22Rv1 (cell line): Measurements from ENCODE around the gene LRRC15.

Source experiments
- H3K27ac ChIP-seq: fragments of 450-650 bp; 2 replicates; pipeline ENCODE4 v1.5.1; 2017
- CTCF ChIP-seq: fragments of 450-650 bp; IDR thresholded peaks from 2 replicates; pipeline ENCODE4 v1.5.1; 2017; ENCODE audit warnings: mild to moderate bottlenecking
- ZFX ChIP-seq: fragments of 450-650 bp; IDR thresholded peaks from 2 replicates; pipeline ENCODE4 v1.6.1; 2017; ENCODE audit warnings: antibody characterized with exemption, borderline replicate concordance

The LRRC15 gene

GRCh38 chr3:194399874-194400411 lies 30.4 kb upstream of the LRRC15 start:
- no peak overlapping the region for H3K27ac ChIP-seq
- TF ChIP-seq ZFX (no peak), CTCF (no peak)

- no peak within 1 kb of the TSS for H3K27ac ChIP-seq
- no peak for TF ChIP-seq ZFX
- TF ChIP-seq CTCF = no peak
Measured at GRCh38 chr3:194399166-194399565, 29.6 kb upstream of the LRRC15 start, which contains the start of gene GP5. TSS of gene GP5 (minus strand) at chr3:194399266. CDS start at chr3:194398282, 984 bp downstream.

GRCh38 chr3:194397757-194398312 lies 28.3 kb upstream of the LRRC15 start:
- no peak overlapping the region for H3K27ac ChIP-seq

GRCh38 chr3:194396859-194397756 lies 27.6 kb upstream of the LRRC15 start:
- TF ChIP-seq ZFX = no peak
- no peak for TF ChIP-seq CTCF
- no peak overlapping the region for H3K27ac ChIP-seq

More at GRCh38 chr3:194397757-194398312, 28.3 kb upstream of the LRRC15 start:
- TF ChIP-seq CTCF (no peak), ZFX (no peak)

GRCh38 chr3:194396539-194396858 lies 27.0 kb upstream of the LRRC15 start:
- TF ChIP-seq CTCF (no peak), ZFX (no peak)
- no peak overlapping the region for H3K27ac ChIP-seq

- no peak overlapping the region for H3K27ac ChIP-seq
- TF ChIP-seq ZFX (no peak), CTCF (no peak)
Measured at GRCh38 chr3:194395778-194396538, 26.4 kb upstream of the LRRC15 start.
